ENCODE results near the gene TMEM141.

DNA sequence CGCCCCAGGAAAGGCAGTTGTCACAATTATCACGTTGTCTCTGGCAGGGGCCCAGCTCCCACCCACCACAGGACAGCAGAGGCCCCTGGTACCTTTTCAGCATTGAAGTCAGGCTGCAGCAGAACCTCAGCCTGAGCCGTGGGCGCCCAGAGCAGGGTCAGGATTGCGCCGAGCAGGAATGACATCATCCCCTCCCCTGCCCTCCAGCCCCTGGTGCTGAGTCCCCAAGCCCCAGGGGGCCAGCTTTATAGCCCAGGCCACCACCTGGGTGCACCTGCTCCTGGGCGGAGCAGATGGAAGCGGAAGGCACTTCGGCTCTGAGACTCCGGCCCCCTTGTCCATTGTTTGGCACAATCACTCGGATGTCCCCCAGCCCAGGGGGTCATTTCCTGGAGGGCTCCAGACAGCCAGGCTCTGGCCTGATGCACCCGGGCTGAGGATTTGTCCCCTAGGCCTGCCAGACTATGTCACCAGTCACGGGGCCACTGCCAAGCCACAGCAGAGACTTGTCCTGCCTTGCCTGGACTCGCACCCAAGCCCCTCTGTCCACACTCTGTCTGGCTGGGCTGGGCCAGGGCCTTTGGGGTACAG lies 26.7 kb upstream of the TMEM141 start, which contains the start of gene LCN15:
- TF ChIP-seq, protein P1, sequence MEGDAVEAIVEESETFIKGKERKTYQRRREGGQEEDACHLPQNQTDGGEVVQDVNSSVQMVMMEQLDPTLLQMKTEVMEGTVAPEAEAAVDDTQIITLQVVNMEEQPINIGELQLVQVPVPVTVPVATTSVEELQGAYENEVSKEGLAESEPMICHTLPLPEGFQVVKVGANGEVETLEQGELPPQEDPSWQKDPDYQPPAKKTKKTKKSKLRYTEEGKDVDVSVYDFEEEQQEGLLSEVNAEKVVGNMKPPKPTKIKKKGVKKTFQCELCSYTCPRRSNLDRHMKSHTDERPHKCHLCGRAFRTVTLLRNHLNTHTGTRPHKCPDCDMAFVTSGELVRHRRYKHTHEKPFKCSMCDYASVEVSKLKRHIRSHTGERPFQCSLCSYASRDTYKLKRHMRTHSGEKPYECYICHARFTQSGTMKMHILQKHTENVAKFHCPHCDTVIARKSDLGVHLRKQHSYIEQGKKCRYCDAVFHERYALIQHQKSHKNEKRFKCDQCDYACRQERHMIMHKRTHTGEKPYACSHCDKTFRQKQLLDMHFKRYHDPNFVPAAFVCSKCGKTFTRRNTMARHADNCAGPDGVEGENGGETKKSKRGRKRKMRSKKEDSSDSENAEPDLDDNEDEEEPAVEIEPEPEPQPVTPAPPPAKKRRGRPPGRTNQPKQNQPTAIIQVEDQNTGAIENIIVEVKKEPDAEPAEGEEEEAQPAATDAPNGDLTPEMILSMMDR (IDR thresholded peaks at IDR 0.05; ENCODE audit: low read depth, low read length): no peak
- no peak for TF ChIP-seq EZH2phosphoT487 (IDR thresholded peaks at IDR 0.05; ENCODE audit: low read depth)

Measured in OCI-LY3 (cell line).